NCI-H2227 (cell line): Measurements from ENCODE around the gene EVI5.
"Not testable (repeated sequence)": the region's sequence is repeated elsewhere in the genome, so short reads cannot be mapped to it uniquely, and the experiment has no call there.

Source experiments
- DNase-seq: peaks from one replicate; lab custom pipeline; 2025; ENCODE audit not compliant: unreplicated experiment; lab: John Stamatoyannopoulos, UW

Gene EVI5

DNA sequence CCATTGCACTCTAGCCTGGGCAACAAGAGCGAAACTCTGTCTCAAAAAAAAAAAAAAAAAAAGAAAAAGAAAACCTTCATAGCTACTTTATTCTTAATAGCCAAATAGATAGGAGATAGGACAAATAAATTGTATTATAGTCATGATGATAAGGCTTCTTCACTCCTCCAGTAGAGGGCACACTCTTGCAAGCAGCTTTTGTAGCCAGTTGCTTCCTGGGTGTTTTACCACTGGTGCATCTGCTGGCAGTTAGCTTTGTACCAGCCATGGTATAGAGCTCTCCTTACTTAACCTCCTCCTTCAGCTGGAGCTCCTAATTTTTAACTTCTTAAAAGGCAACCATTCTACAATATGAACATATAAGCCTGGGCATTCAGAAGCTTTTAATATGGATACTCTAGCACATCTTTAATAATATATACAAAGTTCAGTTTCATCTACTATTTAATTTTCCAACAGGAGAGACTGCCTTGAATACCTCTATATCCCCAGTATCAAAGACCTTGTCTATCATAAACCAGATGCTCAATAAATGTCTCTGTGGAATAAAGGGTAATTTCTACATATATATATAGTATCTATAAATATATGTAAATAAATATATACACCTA is 35.8 kb downstream of the EVI5 start:
- peak; percentile 48 for DNase-seq

DNA sequence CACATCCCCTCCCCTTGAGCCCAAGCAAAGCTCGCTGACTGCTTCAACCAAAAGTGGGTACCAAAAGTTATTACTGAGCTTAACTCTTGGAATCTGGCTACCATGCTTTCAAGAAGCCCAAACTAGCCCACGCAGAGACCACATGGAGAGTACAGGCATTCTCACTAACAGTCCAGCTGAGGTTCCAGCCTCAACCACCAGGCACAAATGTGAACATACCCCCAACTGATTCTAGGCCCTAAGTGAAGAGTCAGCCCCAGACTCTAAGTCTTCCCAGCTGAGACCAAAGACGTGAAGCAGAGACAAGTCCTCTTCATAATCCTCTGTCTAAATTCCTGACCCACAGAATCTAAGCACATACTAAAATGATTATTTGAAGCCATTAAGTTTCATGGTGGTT is 36.8 kb downstream of the EVI5 start:
- no peak for DNase-seq

DNA sequence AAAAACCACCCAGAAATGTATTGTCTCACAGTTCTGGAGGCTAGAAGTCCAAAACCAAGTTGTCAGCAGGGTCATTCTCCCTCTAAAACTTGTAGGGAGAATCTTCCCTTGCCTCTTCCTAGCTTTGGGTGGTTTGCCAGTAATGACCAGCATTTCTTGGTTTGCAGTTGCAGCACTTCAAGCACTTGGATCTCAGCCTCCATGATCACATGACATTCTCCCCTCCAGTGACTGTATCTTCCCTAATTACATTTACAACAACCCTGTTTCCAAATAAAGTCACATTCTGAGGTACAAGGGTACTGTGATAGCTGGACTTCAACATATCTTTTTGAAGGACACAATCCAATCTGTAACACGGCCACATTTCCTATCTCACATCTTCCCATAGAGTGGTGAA is 37.2 kb downstream of the EVI5 start:
- no peak for DNase-seq

DNA sequence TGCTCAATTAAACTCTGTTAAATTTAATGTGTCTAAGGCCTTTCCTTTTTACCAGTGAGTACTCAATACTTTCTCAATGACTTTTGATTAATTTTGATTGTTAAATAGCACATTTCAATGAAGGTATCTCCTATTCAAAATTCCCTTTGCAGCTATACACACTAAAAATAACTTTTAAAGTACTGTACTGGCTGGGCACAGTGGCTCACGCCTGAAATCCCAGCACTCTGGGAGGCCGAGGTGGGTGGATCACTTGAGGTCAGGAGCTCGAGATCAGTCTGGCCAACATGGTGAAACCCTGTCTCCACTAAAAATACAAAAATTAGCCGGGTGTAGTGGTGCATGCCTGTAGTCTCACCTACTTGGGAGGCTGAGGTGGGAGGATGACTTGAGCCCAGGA is 38.7 kb downstream of the EVI5 start:
- DNase-seq, result not testable (repeated sequence)

DNA sequence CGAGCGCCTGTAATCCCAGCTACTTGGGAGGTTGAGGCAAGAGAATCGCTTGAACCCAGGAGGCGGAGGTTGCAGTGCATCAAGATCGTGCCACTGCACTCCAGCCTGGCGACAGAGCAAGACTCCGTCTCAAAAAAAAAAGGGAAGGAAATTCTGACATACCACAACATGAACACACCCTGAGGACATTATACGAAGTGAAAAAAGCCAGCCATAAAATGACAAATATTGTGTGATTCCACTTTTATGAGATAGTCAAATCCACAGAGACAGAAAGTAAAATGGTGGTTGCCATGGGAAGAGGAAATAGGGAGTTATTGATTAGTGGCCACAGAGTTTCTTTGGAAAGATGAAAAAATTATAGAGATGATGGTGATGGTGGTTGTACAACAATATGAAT is 41.7 kb downstream of the EVI5 start:
- no peak for DNase-seq

DNA sequence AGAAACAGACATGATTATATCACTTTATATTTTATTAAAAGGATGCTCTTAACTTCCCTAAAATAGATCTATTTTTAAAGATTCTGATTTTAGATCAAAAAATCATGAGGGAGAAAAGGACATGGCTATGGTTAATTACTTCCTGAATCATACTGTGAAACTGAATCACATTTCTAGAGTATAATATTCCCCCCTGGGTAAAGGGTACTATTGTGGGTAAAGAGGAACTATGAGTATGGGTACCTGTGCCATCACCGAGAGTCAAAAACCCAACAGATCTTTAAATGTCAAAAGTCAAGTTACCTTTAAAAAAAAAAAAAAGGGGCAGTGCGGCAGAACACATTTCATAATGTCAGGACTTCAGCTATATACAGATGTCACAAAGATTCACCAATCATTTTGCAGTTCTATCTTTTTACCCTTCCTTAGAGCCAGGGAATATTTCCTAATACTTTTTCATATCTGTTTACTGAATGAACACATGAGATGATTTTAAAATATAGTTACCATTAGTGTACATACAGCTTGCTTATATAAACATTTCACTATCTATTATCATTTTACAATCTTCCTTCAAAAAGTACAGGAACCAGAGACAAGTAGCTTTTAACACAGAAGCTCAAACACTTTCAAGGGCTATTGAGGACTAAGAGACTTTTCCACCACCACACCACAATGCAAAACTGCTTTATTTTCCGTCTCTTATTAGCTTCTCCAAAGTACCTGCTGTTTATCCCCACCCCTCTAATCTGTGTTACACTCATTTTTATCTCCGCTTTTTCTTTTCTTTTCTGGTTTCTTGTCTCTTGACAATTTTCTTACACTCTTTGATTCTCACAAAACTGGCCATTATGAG is 45.0 kb downstream of the EVI5 start:
- no peak for DNase-seq

DNA sequence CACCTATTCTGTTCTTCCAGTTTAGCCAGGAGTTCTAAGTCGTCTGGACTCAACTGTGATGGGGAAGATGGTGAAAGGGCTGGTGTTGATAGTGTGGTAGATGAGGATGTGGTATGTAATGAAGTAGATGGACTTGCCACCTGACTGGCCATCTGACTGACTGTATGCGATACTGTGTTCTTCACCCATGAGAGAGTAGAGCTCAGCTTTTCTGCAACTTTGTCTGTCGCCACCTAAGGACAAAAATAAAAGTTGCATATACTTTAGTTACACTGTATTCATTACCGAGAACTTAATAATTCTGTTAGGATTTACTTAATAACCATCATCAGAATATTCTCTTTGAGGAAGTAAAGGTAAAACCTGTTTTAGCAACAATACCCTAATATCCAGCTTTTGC is 48.5 kb downstream of the EVI5 start:
- peak; percentile 4 for DNase-seq

DNA sequence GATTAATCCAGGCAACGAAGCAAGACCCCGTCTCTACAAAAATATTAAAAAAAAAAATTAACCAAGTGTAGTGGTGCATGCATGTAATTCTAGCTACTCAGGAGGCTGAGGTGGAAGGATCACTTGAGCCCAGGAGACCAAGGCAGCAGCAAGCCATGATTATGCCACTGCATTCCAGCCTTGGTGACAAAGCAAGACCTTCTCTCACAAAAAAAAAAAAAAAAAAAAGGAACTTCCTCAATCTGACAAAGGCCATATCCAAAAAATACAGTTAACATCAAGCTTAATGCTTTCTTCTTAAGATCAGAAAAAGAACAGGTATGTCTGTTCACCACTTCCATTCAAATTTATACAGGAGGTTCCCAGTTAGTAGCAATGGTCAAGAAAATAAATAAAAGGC is 54.4 kb downstream of the EVI5 start:
- no peak for DNase-seq

DNA sequence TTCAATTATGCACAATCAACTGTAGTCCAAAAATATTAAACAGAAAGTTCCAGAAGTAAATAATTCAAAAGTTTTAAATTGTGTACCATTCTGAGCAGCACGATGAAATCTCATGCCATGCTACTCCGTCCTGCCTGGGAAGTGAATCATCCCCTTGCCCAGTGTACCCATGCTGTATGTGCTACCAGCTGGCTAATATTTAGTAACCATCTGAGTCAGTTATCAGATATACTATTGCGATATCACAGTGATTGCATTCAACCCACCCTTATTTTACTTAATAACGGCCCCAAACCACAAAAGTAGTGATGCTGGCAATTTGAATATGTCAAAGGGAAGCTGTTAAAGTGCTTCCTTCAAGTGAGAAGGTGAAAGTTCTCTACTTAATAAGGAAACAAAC is 56.2 kb downstream of the EVI5 start:
- no peak for DNase-seq

DNA sequence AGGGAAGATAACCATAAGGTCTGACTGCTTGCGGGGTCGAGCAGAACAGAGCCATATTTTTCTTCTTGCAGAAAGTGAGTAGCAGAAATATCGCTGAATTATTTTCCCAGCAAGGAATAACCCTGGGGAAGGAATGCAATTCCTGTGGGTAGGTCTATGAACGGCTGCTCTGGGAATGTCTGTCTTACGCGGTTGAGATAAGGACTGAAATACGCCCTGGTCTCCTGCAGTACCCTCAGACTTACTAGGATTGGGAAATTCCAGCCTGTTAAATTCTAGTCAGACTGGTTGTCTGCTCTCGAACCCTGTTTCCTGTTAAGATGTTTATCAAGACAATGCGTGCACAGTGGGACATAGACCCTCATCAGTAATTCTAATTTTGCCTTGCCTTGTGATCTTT is 61.2 kb downstream of the EVI5 start:
- not testable (repeated sequence) for DNase-seq

DNA sequence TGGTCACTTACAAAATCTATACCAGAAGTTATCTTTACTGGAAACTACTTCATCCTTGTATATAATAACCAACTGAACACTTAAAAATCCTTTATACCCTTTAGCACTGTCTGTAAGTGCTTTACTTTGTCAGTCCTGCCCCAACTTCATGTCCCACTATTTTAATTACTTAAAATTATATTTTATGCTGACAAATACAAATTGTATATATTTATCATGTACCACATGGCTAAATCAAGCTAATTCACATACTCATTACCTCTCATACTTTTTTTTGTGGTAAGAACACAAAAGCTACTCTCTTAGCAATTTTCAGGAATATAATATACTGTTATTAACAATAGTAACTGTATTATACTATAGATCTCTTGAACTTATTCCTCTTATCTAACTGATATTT is 63.0 kb downstream of the EVI5 start:
- DNase-seq, result no peak

DNA sequence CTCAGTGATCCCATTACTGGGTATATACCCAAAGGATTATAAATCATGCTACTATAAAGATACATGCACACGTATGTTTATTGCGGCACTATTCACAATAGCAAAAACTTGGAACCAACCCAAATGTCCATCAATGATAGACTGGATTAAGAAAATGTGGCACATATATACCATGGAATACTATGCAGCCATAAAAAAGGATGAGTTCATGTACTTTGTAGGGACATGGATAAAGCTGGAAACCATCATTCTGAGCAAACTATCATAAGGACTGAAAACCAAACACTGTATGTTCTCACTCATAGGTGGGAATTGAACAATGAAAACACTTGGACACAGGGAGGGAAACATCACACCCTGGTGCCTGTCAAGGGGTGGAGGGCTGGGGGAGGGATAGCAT is 63.8 kb downstream of the EVI5 start:
- DNase-seq, result not testable (repeated sequence)

DNA sequence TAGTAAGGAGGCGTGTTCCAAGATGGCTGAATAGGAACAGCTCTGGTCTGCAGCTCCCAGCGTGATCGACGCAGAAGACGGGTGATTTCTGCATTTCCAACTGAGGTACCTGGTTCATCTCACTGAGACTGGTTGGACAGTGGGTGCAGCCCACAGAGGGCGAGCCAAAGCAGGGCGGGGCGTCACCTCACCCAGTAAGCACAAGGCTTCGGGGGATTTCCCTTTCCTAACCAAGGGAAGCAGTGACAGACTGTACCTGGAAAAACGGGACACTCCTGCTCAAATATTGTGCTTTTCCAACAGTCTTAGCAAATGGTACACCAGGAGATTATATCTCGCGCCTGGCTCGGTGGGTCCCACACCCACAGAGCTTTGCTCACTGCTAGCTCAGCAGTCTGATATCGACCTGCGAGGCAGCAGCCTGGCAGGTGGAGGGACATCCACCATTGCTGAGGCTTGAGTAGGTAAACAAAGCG is 69.4 kb downstream of the EVI5 start:
- not testable (repeated sequence) for DNase-seq

DNA sequence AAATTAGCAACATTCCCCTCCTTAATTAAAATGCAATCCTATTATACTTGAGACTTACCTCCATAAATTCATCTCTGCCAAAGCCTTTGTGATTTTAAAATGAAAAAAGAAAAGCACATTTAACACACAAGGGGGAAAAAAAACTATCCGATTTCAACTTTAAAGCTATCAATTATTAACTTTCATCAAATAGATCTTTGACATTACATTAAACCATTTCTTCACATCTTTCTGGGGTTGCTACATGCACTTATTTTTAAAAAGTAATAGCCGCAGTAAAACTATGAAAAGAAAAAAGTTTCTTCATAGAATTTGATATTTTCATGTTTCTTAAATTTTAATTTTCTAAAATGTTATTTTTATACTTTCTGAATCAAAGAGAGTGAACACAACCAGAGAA is 71.0 kb downstream of the EVI5 start:
- no peak for DNase-seq

DNA sequence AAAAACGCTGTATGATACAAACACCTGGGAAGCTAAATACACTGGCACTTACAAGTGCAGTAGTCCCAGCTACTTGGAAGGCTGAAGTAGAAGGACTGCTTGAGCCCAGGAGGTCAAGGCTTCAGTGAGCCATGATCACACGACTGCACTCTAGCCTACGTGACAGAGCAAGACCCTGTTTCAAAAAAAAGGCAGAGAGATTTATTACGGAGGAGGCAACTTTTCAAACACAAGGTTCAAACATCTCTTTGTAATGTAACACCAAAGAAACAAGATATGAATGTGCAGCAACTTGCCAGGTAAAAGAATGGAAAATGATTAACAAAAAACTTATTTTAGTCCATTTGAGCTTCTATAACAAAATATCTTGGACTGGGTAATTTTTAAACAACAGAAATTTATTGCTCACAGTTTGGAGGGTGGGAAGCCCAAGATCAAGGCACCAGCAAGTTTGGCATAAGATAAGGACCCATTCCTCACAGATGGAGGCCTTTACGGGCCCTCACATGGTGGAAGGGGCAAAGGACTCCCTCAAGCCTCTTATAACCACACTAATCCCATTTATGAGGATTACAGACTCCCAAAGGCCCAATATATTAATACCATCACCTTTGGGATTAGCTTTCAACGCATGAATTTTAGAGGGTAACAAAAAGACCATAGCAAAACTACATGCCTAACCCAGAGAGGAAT is 73.3 kb downstream of the EVI5 start:
- no peak for DNase-seq

DNA sequence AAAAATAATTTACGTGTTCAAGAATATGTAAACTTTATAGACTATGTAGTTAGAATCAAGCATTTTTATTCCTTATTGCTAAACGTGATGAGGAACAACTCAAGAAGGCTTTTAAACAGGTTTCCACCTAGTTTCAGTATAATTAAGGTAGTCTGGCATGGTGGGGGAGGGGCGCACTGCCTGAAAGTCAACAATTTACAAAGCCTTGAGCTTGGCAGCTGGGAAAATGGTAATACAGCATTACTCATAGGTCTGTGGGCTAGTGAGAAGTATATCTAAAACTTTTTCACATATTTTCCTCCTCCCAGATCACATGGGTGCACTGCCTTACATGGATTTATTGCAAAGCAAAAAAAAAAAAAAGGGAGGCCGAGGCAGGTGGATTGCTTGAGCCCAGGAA is 75.2 kb downstream of the EVI5 start:
- DNase-seq, result no peak

DNA sequence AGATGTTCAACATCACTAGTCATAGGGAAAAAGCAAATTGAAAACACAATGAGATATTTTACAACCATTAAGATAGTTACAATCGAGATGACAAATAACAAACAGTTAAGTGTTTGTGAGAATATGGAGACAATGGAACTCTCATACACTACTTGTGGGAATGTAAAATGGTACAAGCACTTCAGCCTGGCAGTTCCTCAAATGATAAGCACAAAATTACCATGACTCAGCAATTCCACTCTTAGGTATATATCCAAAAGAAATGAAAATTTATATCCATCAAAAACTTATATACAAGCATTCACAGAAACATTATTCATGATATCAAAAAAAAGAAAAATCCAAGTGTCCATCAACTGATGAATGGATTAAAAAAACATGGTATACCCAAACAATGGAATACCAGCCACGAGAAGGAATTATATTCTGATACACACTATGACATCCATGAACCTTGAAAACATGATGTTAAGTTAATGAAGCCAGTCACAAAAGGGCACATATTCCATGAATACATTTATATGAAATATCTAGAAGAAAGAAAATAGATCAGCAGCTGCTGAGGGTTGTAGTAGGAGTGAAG is 76.4 kb downstream of the EVI5 start:
- DNase-seq, result no peak

DNA sequence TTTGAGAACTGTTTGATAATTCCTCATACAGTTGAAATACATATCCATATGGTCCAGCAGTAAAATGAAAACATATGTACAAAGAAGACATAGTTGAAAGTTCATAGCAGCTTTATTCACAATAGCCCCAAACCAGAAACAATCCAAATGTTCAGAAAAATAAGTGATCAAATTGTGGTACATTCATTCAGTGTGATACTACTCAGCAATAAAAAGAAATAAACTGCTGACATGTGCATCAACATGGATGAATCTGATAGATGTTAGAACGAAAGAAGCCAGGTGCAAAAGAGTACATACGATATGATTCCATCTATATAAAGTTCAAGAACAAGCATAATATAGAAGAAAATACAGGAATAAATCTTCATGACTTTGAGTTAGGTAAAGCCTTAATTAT is 77.2 kb downstream of the EVI5 start:
- no peak for DNase-seq

DNA sequence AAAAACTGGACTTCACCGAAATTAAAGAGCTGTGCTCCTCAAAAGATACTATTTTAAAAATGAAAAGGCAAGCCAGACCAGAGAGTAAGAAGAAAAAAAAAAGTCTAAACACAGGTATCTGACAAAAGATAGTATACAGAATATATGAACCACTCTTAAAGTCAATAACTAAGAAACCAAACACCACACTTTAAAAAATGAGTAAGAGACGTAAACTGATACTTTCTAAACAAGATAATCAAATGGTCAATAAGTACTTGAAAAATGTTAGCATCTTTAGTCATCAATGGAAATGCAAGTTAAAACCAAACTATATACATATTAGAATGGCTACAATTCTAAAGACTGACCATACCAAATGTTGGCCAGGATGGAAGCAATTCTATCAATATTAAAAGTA is 77.6 kb downstream of the EVI5 start:
- no peak for DNase-seq

DNA sequence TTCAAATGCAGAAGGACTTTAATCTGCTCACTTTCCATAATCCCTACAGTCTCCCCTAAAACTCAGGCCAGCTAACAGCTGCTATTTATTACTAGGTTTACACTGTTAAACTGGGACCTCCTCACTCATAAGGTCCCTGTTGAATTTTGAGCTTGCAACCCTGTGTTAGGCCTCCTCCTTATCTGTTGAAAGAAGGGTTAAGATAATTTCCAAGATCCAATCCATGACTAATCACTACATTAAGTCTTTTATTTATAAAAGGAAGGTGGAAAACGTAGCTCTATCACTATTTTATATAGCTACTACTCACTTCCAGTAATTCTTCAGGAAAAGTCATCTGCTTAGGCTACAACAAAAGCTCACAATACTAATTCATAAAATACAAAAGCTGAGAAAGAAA is 79.5 kb downstream of the EVI5 start:
- no peak for DNase-seq

DNA sequence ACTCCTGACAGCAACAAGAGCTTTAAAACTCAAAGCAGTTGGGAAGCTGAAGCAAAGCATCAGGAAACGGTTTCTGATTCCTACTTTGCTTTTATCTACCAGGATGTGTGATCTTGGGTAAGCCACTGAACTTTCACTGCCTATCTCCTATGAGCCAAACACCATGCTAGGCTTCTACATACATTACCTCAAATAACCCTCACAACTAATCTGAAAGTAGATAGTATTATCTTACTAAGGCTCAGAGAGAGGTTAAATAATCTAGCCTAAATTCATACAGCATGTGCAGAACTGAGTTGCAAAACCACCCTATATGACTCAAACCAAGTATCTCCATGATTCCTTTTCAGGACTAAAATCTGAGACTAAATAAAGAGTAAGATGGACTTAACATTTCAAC is 83.8 kb downstream of the EVI5 start:
- DNase-seq, result no peak

DNA sequence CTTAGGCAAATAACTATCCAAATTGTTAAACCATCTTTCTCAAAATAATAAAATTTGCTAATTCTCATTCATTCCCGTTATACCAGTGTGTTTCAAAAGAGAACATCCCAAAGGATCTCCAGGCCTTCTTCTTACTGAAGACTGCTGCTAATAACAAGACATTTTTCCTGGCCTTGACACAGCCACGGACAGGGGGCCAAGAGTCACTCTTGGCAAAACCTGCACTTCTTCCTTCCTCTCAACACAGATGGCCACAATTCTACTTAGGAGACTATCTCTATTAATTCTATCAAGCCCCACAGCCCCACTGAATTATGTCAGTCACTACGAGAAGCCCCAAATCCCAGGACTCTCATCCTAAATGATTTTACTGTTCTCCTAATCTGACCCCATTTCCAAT is 86.0 kb downstream of the EVI5 start:
- no peak for DNase-seq
